A673 (cell line): ENCODE measurements around the gene CFHR5.

Experiments used
- CTCF ChIP-seq: fragments of 300-800, 200-600 bp; sonication (generic); conservative IDR thresholded peaks from 2 replicates; pipeline ENCODE4 v1.5.1; 2017; ENCODE audit warnings: low read depth, mild to moderate bottlenecking, antibody characterized with exemption, low read length, moderate library complexity, mixed read lengths
- EZH2 ChIP-seq: fragments of 200-600 bp; sonication (generic); IDR thresholded peaks from 2 replicates; pipeline ENCODE4 v1.6.1; 2017; ENCODE audit warnings: borderline replicate concordance, low read depth, mild to moderate bottlenecking, mixed read lengths, antibody characterized with exemption, low read length; ENCODE audit not compliant: poor library complexity, severe bottlenecking

DNA sequence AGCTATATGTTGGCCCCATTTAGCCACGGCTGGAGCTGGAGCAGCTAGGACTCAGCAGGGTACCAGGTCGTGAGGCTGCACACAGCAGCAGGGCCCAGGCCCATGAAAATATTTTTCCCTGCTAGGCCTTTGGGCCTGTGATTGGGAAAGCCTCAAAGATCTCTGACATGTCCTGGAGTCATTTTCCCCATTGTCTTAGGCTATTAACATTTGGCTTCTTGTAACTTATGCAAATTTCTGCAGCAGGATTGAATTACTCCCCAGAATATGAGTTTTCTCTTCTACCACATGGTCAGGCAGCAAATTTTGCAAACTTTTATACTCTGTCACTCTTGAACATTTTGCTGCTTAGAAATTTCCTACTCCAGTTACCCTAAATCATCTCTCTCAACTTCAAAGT lies 22.6 kb upstream of the CFHR5 start:
- TF ChIP-seq CTCF (no peak), EZH2 (no peak)
